ENCODE results near the gene MRPL14.

MRPL14 gene

DNA sequence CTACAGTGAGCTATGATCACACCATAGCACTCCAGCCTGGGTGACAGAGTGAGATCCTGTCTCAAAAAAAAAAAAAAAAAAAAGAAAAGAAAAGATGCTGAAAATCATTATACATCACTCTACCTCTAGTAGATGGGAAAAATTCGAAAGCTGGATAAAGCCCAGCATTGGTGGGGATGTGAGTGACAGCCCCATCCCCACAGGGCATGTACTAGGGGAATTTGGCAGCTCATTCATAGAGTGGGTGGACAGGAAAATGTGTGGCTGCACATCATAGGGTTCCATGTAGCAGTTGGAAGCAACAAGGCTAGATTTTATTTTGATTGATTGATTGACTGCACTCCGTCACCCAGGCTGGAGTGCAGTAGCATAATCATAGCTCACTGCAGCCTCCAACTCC lies 42.0 kb downstream of the MRPL14 start:
- no peak for DNase-seq (ENCODE audit: low read depth)
- TF ChIP-seq, protein P1, sequence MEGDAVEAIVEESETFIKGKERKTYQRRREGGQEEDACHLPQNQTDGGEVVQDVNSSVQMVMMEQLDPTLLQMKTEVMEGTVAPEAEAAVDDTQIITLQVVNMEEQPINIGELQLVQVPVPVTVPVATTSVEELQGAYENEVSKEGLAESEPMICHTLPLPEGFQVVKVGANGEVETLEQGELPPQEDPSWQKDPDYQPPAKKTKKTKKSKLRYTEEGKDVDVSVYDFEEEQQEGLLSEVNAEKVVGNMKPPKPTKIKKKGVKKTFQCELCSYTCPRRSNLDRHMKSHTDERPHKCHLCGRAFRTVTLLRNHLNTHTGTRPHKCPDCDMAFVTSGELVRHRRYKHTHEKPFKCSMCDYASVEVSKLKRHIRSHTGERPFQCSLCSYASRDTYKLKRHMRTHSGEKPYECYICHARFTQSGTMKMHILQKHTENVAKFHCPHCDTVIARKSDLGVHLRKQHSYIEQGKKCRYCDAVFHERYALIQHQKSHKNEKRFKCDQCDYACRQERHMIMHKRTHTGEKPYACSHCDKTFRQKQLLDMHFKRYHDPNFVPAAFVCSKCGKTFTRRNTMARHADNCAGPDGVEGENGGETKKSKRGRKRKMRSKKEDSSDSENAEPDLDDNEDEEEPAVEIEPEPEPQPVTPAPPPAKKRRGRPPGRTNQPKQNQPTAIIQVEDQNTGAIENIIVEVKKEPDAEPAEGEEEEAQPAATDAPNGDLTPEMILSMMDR (conservative IDR thresholded peaks at IDR 0.05; ENCODE audit: low read depth, low read length): no peak
- no peak overlapping the region for H3K4me3 ChIP-seq (ENCODE audit: low read length)

- no peak overlapping the region for H3K4me3 ChIP-seq (ENCODE audit: low read length)
- TF ChIP-seq, protein P1 (conservative IDR thresholded peaks at IDR 0.05; ENCODE audit: low read depth, low read length): no peak
- no peak for DNase-seq (ENCODE audit: low read depth)
Observed at GRCh38 chr6:44084231-44085014, 42.8 kb downstream of the MRPL14 start.

DNA sequence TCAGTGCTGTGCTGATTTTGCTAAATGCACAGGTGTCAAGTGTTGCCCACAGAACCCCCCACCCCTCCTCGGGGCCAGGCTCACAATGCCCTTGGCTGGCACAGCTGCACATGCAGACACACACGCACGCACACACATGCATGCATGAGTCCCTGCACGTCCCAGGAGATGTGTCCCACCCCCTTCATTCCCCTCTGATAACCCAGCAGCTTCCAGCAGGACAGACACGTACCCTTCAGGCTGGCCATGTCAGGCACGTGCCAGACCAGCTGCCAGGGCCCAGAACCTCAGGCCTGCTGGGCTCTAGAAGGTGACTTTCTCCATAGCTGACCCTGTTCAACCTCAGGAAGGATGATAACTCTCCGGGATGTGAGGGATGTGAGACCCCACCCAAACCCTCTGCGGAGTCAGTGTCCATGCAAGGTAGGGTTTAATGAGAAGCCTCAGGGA lies 44.4 kb downstream of the MRPL14 start:
- TF ChIP-seq, protein P1 (conservative IDR thresholded peaks at IDR 0.05; ENCODE audit: low read depth, low read length): no peak
- no peak for DNase-seq (ENCODE audit: low read depth)
- H3K4me3 ChIP-seq (ENCODE audit: low read length): no peak overlapping the region

GRCh38 chr6:44081753-44082152 lies 45.5 kb downstream of the MRPL14 start:
- no peak for DNase-seq (ENCODE audit: low read depth)
- TF ChIP-seq, protein P1 (conservative IDR thresholded peaks at IDR 0.05; ENCODE audit: low read depth, low read length): no peak
- no peak overlapping the region for H3K4me3 ChIP-seq (ENCODE audit: low read length)

- no peak overlapping the region for H3K4me3 ChIP-seq (ENCODE audit: low read length)
- peak; percentile 75 for DNase-seq (ENCODE audit: low read depth)
- TF ChIP-seq, protein P1 (conservative IDR thresholded peaks at IDR 0.05; ENCODE audit: low read depth, low read length): no peak
Observed at GRCh38 chr6:44080561-44081521, 46.4 kb downstream of the MRPL14 start.

DNA sequence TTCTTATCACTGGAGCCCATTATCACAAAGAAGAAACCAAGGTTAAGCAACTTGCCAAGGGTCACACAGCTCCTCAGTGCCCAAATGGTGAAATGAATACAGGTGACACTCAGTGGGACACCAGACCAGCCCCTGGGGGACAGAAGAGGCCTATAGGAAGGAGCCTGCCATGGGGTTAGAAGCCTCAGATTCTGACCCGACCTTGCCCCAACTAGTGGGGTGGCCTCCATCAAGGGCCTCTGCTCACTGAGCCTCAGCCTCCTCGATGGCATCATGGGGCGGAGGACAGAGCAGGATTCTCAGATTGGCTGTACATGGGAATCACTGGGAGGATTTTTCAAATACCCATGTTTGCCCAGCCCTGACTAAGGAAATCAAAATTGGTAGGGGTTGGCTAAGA lies 47.6 kb downstream of the MRPL14 start:
- TF ChIP-seq, protein P1 (conservative IDR thresholded peaks at IDR 0.05; ENCODE audit: low read depth, low read length): no peak
- H3K4me3 ChIP-seq (ENCODE audit: low read length): no peak overlapping the region
- DNase-seq (ENCODE audit: low read depth): no peak

All from retinal pigment epithelial cell (primary cell).